H1 (cell line): Measurements from ENCODE around the gene CCT6A. TPM values are rescaled to one million over a fixed set of nuclear protein-coding genes. Genes with fewer than 3 reads are reported as not detected.

Experiments
- ATF2 ChIP-seq: IDR thresholded peaks from 2 replicates; pipeline ENCODE4 v1.6.1; 2012; ENCODE audit warnings: low read length, inconsistent platforms
- CBX8 ChIP-seq: fragments of 300-800, 300-1000 bp; sonication (generic); IDR thresholded peaks from 2 replicates; pipeline ENCODE4 v1.7.1; 2016; ENCODE audit warnings: low read depth, low read length, borderline replicate concordance
- polyA plus RNA-seq, 7 experiments: library from polyadenylated mRNA; depleted of rRNA in 3 of 7; stranded (reverse) in 5 of 7; unstranded in 2 of 7; fragments of >200 nt in 5 of 7; fragments of 200-250 nt in 2 of 7; gene quantifications; 1 replicate in 5 of 7; 2 replicates in 1 of 7; 4 replicates in 1 of 7; pipeline versions ENCODE4 v1.2.1 to v1.2.3, GENCODE V29; 2011 to 2013; ENCODE audit warnings: missing spikeins in 2 of 7, mixed read lengths in 2 of 7
- total RNA-seq: library from RNA; stranded (reverse); fragmentation: NEBNext Ultra II Directional; extraction: Animal tissue kit (Norgen Biotek cat#: 25700); gene quantifications from 2 replicates; pipeline ENCODE4 v1.2.1, GENCODE V29; 2021

Gene CCT6A
- total and polyA plus RNA-seq, 2 of the 8 experiments (the other 6 are each of a cell fraction or from before 2014, with no cell fraction given): 201 to 272 TPM

- TF ChIP-seq CBX8 (no peak), ATF2 (no peak)
Measured at GRCh38 chr7:56007891-56008290, 43.7 kb upstream of the CCT6A start (continued).
